NCI-H2029 (cell line): ENCODE data around the gene KRI1.
"Not testable (repeated sequence)": the region's sequence is repeated elsewhere in the genome, so short reads cannot be mapped to it uniquely, and the experiment has no call there.

Experiments used
- DNase-seq: peaks from one replicate; lab custom pipeline; 2025; lab: John Stamatoyannopoulos, UW

KRI1 gene

DNA sequence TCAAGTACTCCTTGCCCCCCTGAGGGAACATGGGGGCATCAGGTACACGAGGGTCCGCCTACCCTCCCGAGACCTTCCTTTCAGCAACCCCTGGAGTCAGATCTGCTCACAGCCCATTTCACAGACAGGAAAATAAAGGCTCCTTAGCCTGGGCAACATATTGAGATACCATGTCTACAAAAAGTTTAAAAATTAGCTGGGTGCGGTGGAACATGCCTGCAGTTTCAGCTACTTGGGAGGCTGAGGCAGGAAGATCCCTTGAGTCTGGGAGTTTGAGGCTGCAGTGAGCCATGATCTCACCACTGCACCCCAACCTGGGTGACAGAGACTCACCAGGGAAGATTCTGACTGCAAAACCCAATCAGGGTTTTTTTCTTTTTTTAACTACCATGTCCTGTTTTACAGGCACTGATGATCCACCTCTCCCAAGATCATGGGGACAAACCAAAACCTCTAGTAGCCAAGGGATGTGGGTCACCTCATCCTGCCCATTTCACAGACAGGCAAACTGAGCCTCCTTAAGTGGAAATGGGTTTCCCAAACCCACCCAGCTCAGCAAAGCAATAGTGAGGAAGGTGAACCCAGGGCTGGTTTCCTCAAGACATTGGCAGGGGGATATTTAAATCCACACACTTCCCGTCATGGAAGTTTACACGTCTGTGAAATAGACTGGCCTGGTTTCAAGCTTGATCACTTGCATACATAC is 9.4 kb upstream of the KRI1 start:
- no peak for DNase-seq

GRCh38 chr19:10574462-10574861 is 8.7 kb upstream of the KRI1 start:
- DNase-seq, result no peak

DNA sequence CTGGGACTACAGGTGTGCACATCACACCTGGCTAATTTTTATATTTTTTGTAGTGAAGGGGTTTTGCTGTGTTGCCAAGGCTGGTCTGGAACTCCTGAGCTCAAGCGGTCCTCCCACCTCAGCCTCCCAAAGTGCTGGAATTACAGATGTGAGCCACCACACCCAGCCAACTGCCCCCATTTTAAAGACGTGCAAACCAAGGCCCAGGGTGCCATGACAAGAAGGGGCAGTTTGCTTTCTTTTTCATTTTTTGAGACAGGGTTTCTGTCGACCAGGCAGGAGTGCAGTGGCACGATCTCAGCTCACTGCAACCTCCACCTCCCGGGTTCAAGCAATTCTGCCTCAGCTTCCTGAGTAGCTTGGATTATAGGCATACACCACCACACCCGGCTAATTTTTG is 8.0 kb upstream of the KRI1 start:
- DNase-seq, result not testable (repeated sequence)

DNA sequence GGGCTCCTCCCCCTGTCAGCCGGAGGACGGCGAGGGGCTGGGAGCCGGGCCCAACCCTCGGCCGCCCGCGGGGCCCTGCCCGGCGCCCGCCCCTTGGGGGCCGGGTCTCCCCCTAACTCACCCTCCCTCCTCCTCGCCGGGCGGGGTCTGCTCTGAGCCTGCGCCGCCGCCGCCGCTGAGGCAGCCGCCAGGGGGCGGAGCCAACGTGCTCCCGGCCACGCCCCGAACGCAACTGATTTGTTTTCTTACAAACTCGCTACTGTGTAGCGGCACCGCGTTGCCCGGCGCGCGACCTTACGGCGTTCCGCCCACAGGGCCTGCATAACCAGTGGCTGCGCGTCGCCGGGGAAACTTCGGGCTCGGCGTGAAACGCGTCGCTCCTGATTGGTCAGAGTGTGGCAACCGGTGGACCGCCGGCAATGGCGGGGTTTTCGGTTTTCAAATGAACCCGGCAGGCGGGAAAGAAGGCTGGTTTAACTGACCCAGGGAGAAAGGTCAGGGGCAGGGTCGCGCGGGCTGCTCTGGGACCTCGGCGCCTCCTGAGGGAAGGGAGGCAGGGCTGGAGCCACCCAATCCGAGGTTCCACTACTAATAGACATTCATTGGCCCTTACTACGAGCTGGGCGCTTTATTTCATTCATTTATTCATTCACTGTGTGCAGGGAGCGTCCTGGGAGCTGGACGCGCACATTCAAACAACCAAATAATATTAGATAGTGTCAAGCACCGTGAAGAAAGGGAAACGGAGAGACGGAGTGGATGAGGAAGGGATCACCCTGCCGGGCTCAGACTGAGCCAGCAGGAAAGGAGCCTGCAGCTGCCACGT is 3.2 kb upstream of the KRI1 start, which contains the start of gene CDKN2D:
TSS of gene CDKN2D (minus strand) at position 154 of the 826 bp plus-strand sequence. CDS start 326 bp downstream, outside the sequence.
- peak; percentile 99 for DNase-seq

- DNase-seq, result peak; percentile 54
Observed at GRCh38 chr19:10568062-10568825, 2.4 kb upstream of the KRI1 start.

GRCh38 chr19:10567656-10568055 is 1.8 kb upstream of the KRI1 start:
- DNase-seq, result no peak

- no peak for DNase-seq
Observed at GRCh38 chr19:10566658-10567410, 1.0 kb upstream of the KRI1 start.

DNA sequence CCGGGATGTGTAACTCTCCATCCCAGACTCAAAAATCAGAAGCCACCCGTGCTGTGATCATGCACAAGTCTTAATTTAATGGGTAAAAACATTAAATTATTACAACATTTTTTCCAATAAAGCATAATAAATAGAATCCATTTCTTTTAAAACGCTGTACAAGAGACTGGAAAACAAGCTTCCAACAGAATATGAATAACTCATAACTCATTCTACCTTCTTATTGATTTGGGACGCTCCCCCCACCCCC is 523 bp upstream of the KRI1 start:
- no peak for DNase-seq

DNA sequence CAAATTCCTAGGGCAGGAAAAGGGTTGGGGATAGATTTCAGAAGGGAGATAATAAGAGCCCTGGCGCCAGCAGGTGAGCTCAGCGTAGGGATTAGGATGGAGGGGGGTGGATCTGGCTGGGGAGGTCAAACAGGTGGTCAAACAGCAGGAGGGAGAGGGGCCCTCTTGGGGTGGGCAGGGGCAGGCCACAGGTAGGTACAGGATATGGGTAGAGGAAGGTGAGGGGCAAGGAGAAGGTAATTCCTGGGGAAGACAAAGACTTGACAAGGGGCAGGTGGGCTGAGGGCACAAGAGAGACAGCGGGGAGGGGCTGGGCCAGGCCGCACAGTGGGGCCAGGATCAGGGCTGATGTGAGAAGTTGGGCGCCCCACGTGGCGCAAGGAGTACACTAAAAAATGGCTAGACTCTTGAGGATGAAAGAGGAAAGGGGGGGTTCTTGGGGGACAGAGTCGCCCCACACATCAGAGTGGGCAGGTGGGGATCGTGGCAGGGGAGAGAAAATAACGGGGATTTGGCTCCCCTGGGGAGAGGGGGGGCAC is 713 bp downstream of the KRI1 start:
- DNase-seq, result no peak

DNA sequence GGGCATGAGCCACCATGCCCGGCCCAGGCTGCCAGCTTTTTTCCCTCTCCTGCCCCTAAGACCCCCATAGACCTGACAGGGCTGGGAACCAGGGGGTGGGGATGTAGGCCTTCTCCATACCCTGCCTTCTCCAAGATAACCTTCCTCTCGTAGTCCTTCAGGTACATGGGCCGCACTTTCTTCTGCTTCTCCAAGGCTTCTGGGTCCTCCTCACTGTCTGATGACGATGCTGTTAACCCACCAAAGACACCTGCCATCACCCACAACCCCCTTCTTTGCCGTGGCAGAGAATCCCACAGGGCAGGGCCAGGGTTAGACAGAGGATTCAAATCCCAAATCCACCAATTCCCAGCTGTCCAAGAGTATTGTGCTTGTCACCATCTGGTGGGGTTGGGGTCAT is 3.2 kb downstream of the KRI1 start:
- no peak for DNase-seq

- DNase-seq, result no peak
Observed at GRCh38 chr19:10560154-10560553, 5.7 kb downstream of the KRI1 start.

DNA sequence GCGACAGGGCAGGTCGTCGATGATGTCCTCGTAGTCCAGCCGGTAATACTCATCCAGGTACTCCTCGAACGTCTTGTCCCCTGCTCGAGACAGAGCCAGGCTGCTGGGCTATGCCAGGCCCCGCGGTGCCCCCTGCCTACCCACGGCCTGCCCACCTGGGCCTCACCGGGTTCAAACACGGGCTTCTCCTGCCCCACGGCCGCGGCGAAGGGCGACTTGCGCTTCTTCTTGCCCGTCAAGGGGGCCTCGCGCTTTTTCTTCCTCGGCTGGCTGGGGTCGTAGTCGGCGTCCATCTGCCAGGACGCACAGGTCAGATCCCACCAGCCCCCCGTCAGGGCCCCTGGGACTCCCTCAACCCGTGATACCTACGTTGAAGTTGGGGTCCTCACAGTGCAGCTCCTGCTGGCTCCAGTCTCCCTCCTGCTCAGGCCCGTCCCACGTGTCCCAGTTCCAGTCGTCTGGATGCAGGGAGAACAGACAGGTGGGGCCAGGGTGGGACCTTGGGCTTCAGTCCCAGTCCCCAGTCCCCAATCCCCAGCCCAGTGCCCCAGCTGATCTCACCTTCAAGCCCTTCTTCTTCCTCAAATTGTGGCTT is 8.1 kb downstream of the KRI1 start:
- no peak for DNase-seq

GRCh38 chr19:10555610-10555973 is 10.2 kb downstream of the KRI1 start:
- no peak for DNase-seq

DNA sequence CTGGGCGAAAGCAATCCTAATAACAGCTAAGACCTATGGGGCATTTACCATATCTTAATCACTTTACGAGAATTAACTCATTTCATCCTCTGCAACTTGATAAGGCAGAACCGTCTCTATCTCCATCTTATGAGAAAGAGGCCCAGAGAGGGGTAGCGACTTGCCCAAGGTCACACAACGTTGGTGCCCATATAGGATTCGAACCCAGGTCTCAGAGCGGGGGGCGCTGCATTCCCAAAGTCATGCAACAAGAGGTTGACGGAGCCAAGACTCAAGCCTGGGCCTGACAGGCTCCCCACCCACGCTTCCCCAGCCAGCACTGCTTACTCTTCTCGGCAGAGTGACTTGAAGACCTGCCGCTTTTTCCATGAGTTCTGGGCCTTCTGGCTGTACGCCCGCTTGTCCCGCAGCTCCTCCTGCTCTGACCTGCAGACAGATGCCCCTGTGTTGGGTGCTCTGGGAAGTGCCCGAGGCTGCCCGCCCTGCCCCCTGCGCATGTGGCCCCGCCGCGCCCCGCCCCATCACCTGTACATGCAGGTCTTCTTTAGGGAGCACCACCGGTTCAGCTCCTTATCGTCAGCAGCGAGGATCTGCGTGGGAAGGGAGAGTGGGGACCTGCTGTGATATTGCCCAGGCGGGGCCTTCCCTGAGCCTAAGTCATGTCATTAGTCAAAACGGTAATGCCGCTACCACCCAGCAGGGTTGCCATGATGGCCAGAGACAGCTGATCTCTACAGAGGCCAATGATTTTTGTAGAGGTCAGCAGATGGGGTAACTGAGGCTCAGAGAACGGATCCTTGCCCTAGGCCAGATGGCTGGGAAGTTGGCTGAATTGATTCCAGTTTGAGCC is 10.8 kb downstream of the KRI1 start:
- DNase-seq, result no peak

DNA sequence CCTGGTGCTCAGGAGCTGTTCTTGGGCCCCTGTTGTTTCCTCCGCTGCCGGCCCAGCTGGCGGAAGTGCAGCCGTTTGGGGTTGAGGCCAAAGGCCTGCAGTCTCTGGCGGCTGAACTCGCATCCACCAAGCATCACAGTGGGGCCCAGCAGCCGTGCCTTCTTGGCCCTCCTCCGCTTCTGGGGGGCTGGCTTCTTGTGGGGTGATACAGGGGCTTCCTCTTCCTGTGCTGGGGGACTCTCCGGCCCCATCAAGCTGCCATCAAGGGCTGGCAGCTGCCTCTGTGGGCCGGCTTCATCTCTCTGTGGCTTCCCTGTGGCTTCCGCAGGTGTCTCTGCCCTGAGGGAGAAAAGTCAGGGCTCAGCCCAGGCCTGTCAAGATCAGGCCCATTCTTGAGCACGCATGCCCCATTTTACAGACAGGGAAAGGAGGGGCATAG is 11.8 kb downstream of the KRI1 start:
- DNase-seq, result no peak

DNA sequence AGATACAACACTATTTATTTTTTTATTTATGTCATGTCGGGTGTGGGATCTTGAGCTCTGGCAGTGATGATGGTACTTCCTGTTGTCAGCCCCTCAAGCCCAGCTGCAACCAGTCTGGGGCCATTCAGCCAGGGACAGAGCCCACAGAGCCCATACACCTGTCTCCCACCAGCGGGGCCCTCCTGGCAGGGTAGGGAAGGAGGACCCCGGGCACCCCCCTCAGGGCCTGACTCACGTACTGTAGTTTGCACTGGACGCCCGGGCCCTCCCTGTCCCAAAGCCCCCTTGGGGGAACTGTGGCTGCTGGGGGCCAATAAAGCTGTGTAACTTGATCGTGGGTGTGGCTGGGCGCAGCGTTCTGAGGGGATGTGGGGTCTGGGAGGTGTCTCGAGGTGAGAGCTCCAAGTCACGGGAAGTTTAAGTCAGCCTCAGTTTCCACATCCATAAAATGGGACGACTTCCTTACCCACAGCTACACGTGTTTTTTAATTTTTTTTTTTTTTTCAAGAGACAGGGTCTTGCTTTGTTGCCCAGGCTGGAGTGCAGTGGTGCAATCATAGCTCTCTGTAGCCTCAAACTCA is 12.6 kb downstream of the KRI1 start:
- DNase-seq, result no peak

DNA sequence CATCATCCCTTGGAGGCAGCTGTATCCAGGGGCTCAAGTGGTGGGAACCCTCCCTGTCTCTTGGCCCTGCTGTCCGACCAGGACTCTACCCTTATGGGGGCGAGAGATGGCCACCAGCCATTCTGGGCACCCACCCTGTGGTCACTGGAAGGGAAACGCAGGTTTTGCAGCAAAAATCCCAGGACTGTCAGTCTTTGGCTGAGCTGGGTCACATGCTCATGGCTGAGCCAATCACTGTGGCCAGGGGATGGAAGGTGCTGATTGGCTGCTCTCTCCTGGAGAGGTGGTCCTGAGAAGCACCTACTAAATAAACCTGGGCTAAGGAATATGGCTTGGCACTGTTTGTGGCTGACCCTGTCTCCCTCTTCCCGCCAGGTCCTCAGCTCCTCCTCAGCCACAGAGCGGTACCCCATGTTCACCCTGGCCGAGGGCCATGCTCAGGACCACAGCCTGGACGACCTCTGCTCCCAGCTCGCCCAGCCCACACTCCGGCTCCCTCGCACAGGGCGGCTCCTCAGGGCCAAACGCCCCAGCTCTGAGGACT is 13.2 kb downstream of the KRI1 start:
- no peak for DNase-seq

GRCh38 chr19:10551698-10552301 is 14.0 kb downstream of the KRI1 start:
- DNase-seq, result no peak

DNA sequence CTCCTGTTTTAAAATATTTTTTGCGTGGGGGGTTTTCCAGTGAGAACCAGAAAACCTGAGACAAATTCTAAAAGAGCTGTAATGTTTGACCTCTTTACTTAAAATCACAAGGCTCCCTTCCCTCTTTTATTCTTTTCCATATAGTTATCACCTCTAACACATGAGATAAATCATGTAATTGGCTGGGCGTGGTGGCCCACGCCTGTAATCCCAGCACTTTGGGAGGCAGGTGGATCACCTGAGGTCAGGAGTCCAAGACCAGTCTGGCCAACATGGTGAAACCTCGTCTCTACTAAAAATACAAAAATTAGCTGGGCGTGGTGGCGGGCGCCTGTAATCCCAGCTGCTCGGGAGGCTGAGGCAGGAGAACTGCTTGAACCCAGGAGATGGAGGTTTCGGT is 14.8 kb downstream of the KRI1 start:
- not testable (repeated sequence) for DNase-seq
